T-cell (primary cell): ENCODE results near the gene IQGAP3. TPM values are rescaled to one million over a fixed set of nuclear protein-coding genes. Genes with fewer than 3 reads are reported as not detected.

ENCODE experiments used
- ATAC-seq, 4 experiments: fragments of 200-7000 bp in 3 of 4; fragments of 150-1000 bp in 1 of 4; cut with Tn5 transposase; replicated peaks in 1 of 4; 1 replicate in 3 of 4; 2 replicates in 1 of 4; pipeline ENCODE4 v1.10.0; 2021; ENCODE audit warnings: moderate library complexity in 3 of 4, mild to moderate bottlenecking in 2 of 4, moderate number of reproducible peaks in 1 of 4
- CTCF ChIA-PET, 2 donors: fragments of 300-600 bp; sonication (Branson Sonifier 250); formaldehyde crosslinking; loops; one replicate each; lab custom pipeline; 2022; ENCODE audit warnings: antibody characterized with exemption in 2 of 2; lab: Charles Lee
- POLR2A ChIA-PET, 2 donors: fragments of 300-600 bp; sonication (Branson Sonifier 250); formaldehyde crosslinking; loops; one replicate each; lab custom pipeline; 2022; ENCODE audit warnings: antibody characterized with exemption in 2 of 2; lab: Charles Lee
- DNase-seq, 35 experiments: peaks; one replicate each; pipeline versions ENCODE4 v3.0.0 to v3.0.0-alpha.2; 2013 to 2023
- H3K27ac ChIP-seq: one replicate; pipeline ENCODE4 v1.5.1; 2013; ENCODE audit warnings: low read length
- H3K27me3 ChIP-seq, 2 experiments: replicated peaks in 1 of 2; 1 replicate in 1 of 2; 2 replicates in 1 of 2; pipeline versions ENCODE4 v1.6.1 to v1.7.0; 2013; ENCODE audit warnings: low read length in 1 of 2, mixed read lengths in 1 of 2; ENCODE audit not compliant: control insufficient read depth in 2 of 2, insufficient read depth in 2 of 2; ENCODE audit errors: extremely low read depth in 1 of 2
- H3K36me3 ChIP-seq, 2 donors: 1 replicate in 1 of 2; 2 replicates in 1 of 2; pipeline versions ENCODE4 v1.6.1 to v1.7.0; 2013; ENCODE audit warnings: low read length in 1 of 2; ENCODE audit not compliant: control insufficient read depth in 2 of 2, insufficient read depth in 1 of 2; ENCODE audit errors: extremely low read depth in 1 of 2
- H3K4me1 ChIP-seq, 2 experiments: 1 replicate in 1 of 2; 2 replicates in 1 of 2; pipeline versions ENCODE4 v1.6.1 to v1.7.0; 2013; ENCODE audit warnings: low read length in 2 of 2, mixed read lengths in 1 of 2; ENCODE audit not compliant: insufficient read depth in 2 of 2, control insufficient read depth in 1 of 2; ENCODE audit errors: extremely low read depth in 1 of 2
- H3K4me3 ChIP-seq, 2 donors: 1 replicate in 1 of 2; 2 replicates in 1 of 2; pipeline versions ENCODE4 v1.5.1 to v1.7.0; 2013; ENCODE audit warnings: mild to moderate bottlenecking in 2 of 2, low read length in 1 of 2, moderate library complexity in 1 of 2; ENCODE audit not compliant: control insufficient read depth in 1 of 2; ENCODE audit errors: extremely low read depth in 1 of 2
- H3K9me3 ChIP-seq: 2 replicates; pipeline ENCODE4 v1.7.0; 2013
- H3K27ac Mint-ChIP-seq, 2 donors: one replicate each; pipeline ENCODE4 v1.8.0; 2020 to 2021; ENCODE audit warnings: mild to moderate bottlenecking in 2 of 2, mixed read lengths in 2 of 2
- H3K27me3 Mint-ChIP-seq, 2 donors: one replicate each; pipeline ENCODE4 v1.8.0; 2021 to 2022; ENCODE audit warnings: mixed read lengths in 2 of 2
- H3K36me3 Mint-ChIP-seq: one replicate; pipeline ENCODE4 v1.8.0; 2021; ENCODE audit warnings: mixed read lengths
- H3K4me1 Mint-ChIP-seq, 3 donors: one replicate each; pipeline ENCODE4 v1.8.0; 2020 to 2022; ENCODE audit warnings: mixed read lengths in 3 of 3, mild to moderate bottlenecking in 1 of 3
- H3K4me3 Mint-ChIP-seq, 3 donors: one replicate each; pipeline ENCODE4 v1.8.0; 2020 to 2022; ENCODE audit warnings: mild to moderate bottlenecking in 3 of 3, mixed read lengths in 3 of 3, moderate library complexity in 3 of 3
- H3K9me3 Mint-ChIP-seq, 3 donors: one replicate each; pipeline ENCODE4 v1.8.0; 2020 to 2022; ENCODE audit warnings: mixed read lengths in 3 of 3
- WGBS: methylation state at CpG from one replicate; pipeline ENCODE4 v1.1.5; 2013; ENCODE audit warnings: missing lambda C conversion rate; ENCODE audit not compliant: insufficient coverage; 5-methylcytosine and 5-hydroxymethylcytosine counted together
- total RNA-seq, 35 experiments: library from RNA in 6 of 35; stranded (reverse) in 6 of 35; fragments of 120-200 nt in 1 of 35; gene quantifications; one replicate each; pipeline versions ENCODE4 v1.2.1 to v1.2.4 and lab custom pipeline; 2013 to 2026

Gene IQGAP3
- total RNA-seq, 5 donors from 2014 or later (not counting 1 experiment from before 2014, with no cell fraction given) = 0.13 to 0.19 (median 0.18) TPM; not detected in 1

- H3K4me1 Mint-ChIP-seq = peaks cover 27 to 35% (median 31%) of the 10 kb centered on the region in 3 donors
- H3K27ac ChIP-seq = no peak overlapping the region
- peaks cover 67% of the 10 kb centered on the region for H3K36me3 Mint-ChIP-seq
Measured at GRCh38 chr1:156478250-156478627, 94.1 kb downstream of the IQGAP3 start.

GRCh38 chr1:156477526-156478249, 94.7 kb downstream of the IQGAP3 start:
- WGBS = no CpG with 5 or more reads among the region's 3 CpGs
- Mint-ChIP-seq H3K36me3 (peaks cover 70% of the 10 kb centered on the region), H3K4me3 (no peak overlapping the region), H3K27ac (no peak overlapping the region), H3K9me3 (no peaks in the 10 kb centered on the region), H3K4me1 (peaks cover 25 to 30% (median 26%) of the 10 kb centered on the region in 3 donors), H3K27me3 (no peaks in the 10 kb centered on the region)
- Histone ChIP-seq H3K27ac (no peak overlapping the region), H3K4me1 (peaks cover 2 to 33% of the 10 kb centered on the region in 2 experiments), H3K9me3 (no peaks in the 10 kb centered on the region), H3K36me3 (peaks cover 22 to 97% of the 10 kb centered on the region in 2 donors), H3K27me3 (no peaks in the 10 kb centered on the region), H3K4me3 (no peak overlapping the region)
- ChIA-PET POLR2A (interaction anchor here in 1 of 2 donors (0.5 to 0.9 kb wide), 2 partner anchors 9 to 126 kb away, joined by 3 to 4 read pairs; no protein-coding TSS in a partner anchor), CTCF (no interaction called here)
- no peak for ATAC-seq
- DNase-seq = no peak

More at GRCh38 chr1:156478250-156478627, 94.1 kb downstream of the IQGAP3 start:
- DNase-seq (no peak), ATAC-seq (no peak)
- H3K4me1 ChIP-seq = peaks cover 2 to 38% of the 10 kb centered on the region in 2 experiments
- 100% methylated on average over 1 of the region's 8 CpGs for WGBS
- Mint-ChIP-seq H3K4me3 (no peak overlapping the region), H3K27ac (no peak overlapping the region), H3K27me3 (no peaks in the 10 kb centered on the region), H3K9me3 (no peaks in the 10 kb centered on the region)
- no peak overlapping the region for H3K4me3 ChIP-seq
- no peaks in the 10 kb centered on the region for H3K27me3 ChIP-seq
- ChIA-PET POLR2A (interaction anchor here in 1 of 2 donors (0.5 kb wide), 1 partner anchor 125 kb away, joined by 4 read pairs; no protein-coding TSS in a partner anchor), CTCF (no interaction called here)
- H3K36me3 ChIP-seq = peaks cover 22 to 99% of the 10 kb centered on the region in 2 donors
- H3K9me3 ChIP-seq = no peaks in the 10 kb centered on the region

- Mint-ChIP-seq H3K9me3 (no peaks in the 10 kb centered on the region), H3K27me3 (no peaks in the 10 kb centered on the region), H3K4me1 (peaks cover 16 to 20% (median 16%) of the 10 kb centered on the region in 3 donors), H3K36me3 (peaks cover 64% of the 10 kb centered on the region), H3K4me3 (no peak overlapping the region), H3K27ac (no peak overlapping the region)
- Histone ChIP-seq H3K36me3 (peaks cover 22 to 95% of the 10 kb centered on the region in 2 donors), H3K4me3 (no peak overlapping the region), H3K4me1 (peaks cover 0 to 23% of the 10 kb centered on the region in 2 experiments), H3K9me3 (no peaks in the 10 kb centered on the region), H3K27me3 (no peaks in the 10 kb centered on the region), H3K27ac (no peak overlapping the region)
- CTCF ChIA-PET = interaction anchor here (0.6 kb wide), 2 partner anchors 19 to 132 kb away, joined by 3 to 4 read pairs; no protein-coding TSS in a partner anchor
- ATAC-seq (no peak), DNase-seq (no peak)
- POLR2A ChIA-PET = interaction anchor here (0.6 to 0.9 kb wide), 2 partner anchors 10 to 19 kb away, joined by 3 read pairs; no protein-coding TSS in a partner anchor
- WGBS = 58% methylated on average over 4 of the region's 8 CpGs
Measured at GRCh38 chr1:156476501-156477298, 95.7 kb downstream of the IQGAP3 start.

GRCh38 chr1:156475568-156476500, 96.5 kb downstream of the IQGAP3 start:
- no peak overlapping the region for H3K4me3 ChIP-seq
- Mint-ChIP-seq H3K27ac (peak overlapping the region in 1 of 2 donors; percentile 44), H3K4me3 (no peak overlapping the region), H3K4me1 (peaks cover 7 to 11% (median 7%) of the 10 kb centered on the region in 3 donors), H3K36me3 (peaks cover 61% of the 10 kb centered on the region), H3K27me3 (no peaks in the 10 kb centered on the region), H3K9me3 (no peaks in the 10 kb centered on the region)
- no peaks in the 10 kb centered on the region for H3K9me3 ChIP-seq
- peaks cover 0 to 14% of the 10 kb centered on the region in 2 experiments for H3K4me1 ChIP-seq
- POLR2A ChIA-PET = interaction anchor here in 1 of 2 donors (0.6 kb wide), 1 partner anchor 19 kb away, joined by 3 read pairs; no protein-coding TSS in a partner anchor
- 95% methylated on average over 17 of the region's 25 CpGs for WGBS
- no peak overlapping the region for H3K27ac ChIP-seq
- peaks cover 17 to 95% of the 10 kb centered on the region in 2 donors for H3K36me3 ChIP-seq
- CTCF ChIA-PET = interaction anchor here (0.6 kb wide), 2 partner anchors 19 to 132 kb away, joined by 3 to 4 read pairs; no protein-coding TSS in a partner anchor
- ATAC-seq (peak in 1 of 4 experiments; percentile 9), DNase-seq (no peak)
- no peaks in the 10 kb centered on the region for H3K27me3 ChIP-seq

Other genes starting within 250 kb of the IQGAP3 start
- 100 to 1,000 TPM in 4 of 5 donors, 10 to 100 TPM in 1; 87.2 to 138 (median 124) TPM for gene CCT3, start 234.3 kb downstream of the IQGAP3 start, total RNA-seq
- under 1 TPM in 1 of 5 donors, not detected in 4; 0.93 TPM for gene TSACC, start 234.0 kb downstream of the IQGAP3 start, total RNA-seq
- under 1 TPM in 1 of 5 donors, not detected in 4; 0.35 TPM for gene RHBG, start 203.4 kb downstream of the IQGAP3 start, total RNA-seq
- 100 to 1,000 TPM in 2 of 5 donors, 10 to 100 TPM in 3; 60.7 to 133 (median 79.3) TPM for gene MEF2D, start 71.8 kb downstream of the IQGAP3 start, total RNA-seq
- 10 to 100 TPM in 4 of 5 donors, 1 to 10 TPM in 1; 9.9 to 43.6 (median 16.4) TPM for gene TTC24, start 7.2 kb upstream of the IQGAP3 start, total RNA-seq
- gene NAXE, start 19.2 kb upstream of the IQGAP3 start, total RNA-seq = 10 to 100 TPM; 32.4 to 47.7 (median 41.7) TPM
- gene GPATCH4, start 28.9 kb upstream of the IQGAP3 start, total RNA-seq = 10 to 100 TPM; 34.3 to 41.6 (median 40.6) TPM
- gene HAPLN2, start 46.9 kb upstream of the IQGAP3 start, total RNA-seq = under 1 TPM in 1 of 5 donors, not detected in 4; 0.33 TPM
- gene BCAN, start 69.6 kb upstream of the IQGAP3 start, total RNA-seq = not detected
- under 1 TPM in 3 of 5 donors, not detected in 2; 0.10 to 0.35 (median 0.25) TPM for gene NES, start 104.8 kb upstream of the IQGAP3 start, total RNA-seq
- 1 to 10 TPM in 4 of 5 donors, under 1 TPM in 1; 0.76 to 3.6 (median 1.6) TPM for gene CRABP2, start 133.0 kb upstream of the IQGAP3 start, total RNA-seq
- gene METTL25B, start 155.9 kb upstream of the IQGAP3 start, total RNA-seq = 10 to 100 TPM; 13.0 to 36.1 (median 32.3) TPM
- gene ISG20L2, start 156.2 kb upstream of the IQGAP3 start, total RNA-seq = 10 to 100 TPM; 35.3 to 63.7 (median 44.3) TPM
- gene MRPL24, start 168.5 kb upstream of the IQGAP3 start, total RNA-seq = 10 to 100 TPM; 23.8 to 66.6 (median 52.6) TPM
- 100 to 1,000 TPM in 2 of 5 donors, 10 to 100 TPM in 3; 72.9 to 108 (median 90.3) TPM for gene HDGF, start 179.1 kb upstream of the IQGAP3 start, total RNA-seq
- 10 to 100 TPM; 55.3 to 67.7 (median 65.4) TPM for gene PRCC, start 195.0 kb upstream of the IQGAP3 start, total RNA-seq
- gene SH2D2A, start 244.3 kb upstream of the IQGAP3 start, total RNA-seq = 100 to 1,000 TPM in 1 of 5 donors, 10 to 100 TPM in 4; 42.8 to 110 (median 66.8) TPM